Brain microvascular endothelial cell (primary cell): ENCODE measurements around the gene TOR1A.
"Not testable (repeated sequence)": the region's sequence is repeated elsewhere in the genome, so short reads cannot be mapped to it uniquely, and the experiment has no call there.

Experiments
- DNase-seq: peaks from one replicate; pipeline ENCODE4 v3.0.0-alpha.2; 2020
- H3K27ac ChIP-seq: fragments of 250-450 bp; sonication (Bioruptor Pico); 2 replicates; pipeline ENCODE4 v1.5.1; 2020; ENCODE audit warnings: mild to moderate bottlenecking, moderate library complexity
- H3K27me3 ChIP-seq: fragments of 250-450 bp; sonication (Bioruptor Pico); replicated peaks from 2 replicates; pipeline ENCODE4 v1.5.1; 2020; ENCODE audit warnings: mild to moderate bottlenecking
- H3K36me3 ChIP-seq: fragments of 250-450 bp; sonication (Bioruptor Pico); replicated peaks from 2 replicates; pipeline ENCODE4 v1.5.1; 2020; ENCODE audit warnings: mild to moderate bottlenecking
- H3K4me3 ChIP-seq: 2 replicates; pipeline ENCODE4 v1.5.1; 2011; ENCODE audit warnings: low read depth, mild to moderate bottlenecking, control low read depth, low read length, moderate library complexity
- CTCF ChIP-seq: IDR thresholded peaks from 2 replicates; pipeline ENCODE4 v1.5.1; 2011; ENCODE audit warnings: low read depth, mild to moderate bottlenecking, moderate library complexity, low read length, control low read depth, inconsistent platforms; ENCODE audit errors: missing control alignments
- in situ Hi-C: cut with HindIII; loops from 2 replicates; pipeline ENCODE4 v1.10.0; 2017; ENCODE audit warnings: low sequenced_read_pairs, low pct_ligation_motif_present

The TOR1A gene

GRCh38 chr9:129803676-129804060 lies 20.3 kb downstream of the TOR1A start:
- in situ Hi-C loops = no loop called here
- DNase-seq = no peak
- no peaks in the 10 kb centered on the region for H3K27me3 ChIP-seq
- peaks cover 16% of the 10 kb centered on the region for H3K36me3 ChIP-seq
- TF ChIP-seq CTCF = no peak
- H3K27ac ChIP-seq = peak overlapping the region; percentile 3
- H3K4me3 ChIP-seq = peak overlapping the region; percentile 73

- TF ChIP-seq CTCF = no peak
- Histone ChIP-seq H3K27me3 (no peaks in the 10 kb centered on the region), H3K36me3 (peaks cover 14% of the 10 kb centered on the region), H3K27ac (peak within 1 kb of the TSS; percentile 57), H3K4me3 (peak within 1 kb of the TSS; percentile 73)
- in situ Hi-C loops = no loop called here
- DNase-seq = peak; percentile 87
Measured at GRCh38 chr9:129802833-129803675, 20.9 kb downstream of the TOR1A start, which contains the start of gene TOR1B. Gene TOR1B, plus strand, starts transcription at chr9:129803184. Its CDS starts 29 bp downstream, at chr9:129803213.

- in situ Hi-C loops = no loop called here
- TF ChIP-seq CTCF = no peak
- Histone ChIP-seq H3K36me3 (peaks cover 8% of the 10 kb centered on the region), H3K27me3 (no peaks in the 10 kb centered on the region), H3K4me3 (no peak overlapping the region), H3K27ac (no peak overlapping the region)
- DNase-seq = no peak
Measured at GRCh38 chr9:129801504-129801903, 22.4 kb downstream of the TOR1A start.

GRCh38 chr9:129798973-129799372 lies 25.0 kb downstream of the TOR1A start:
- no peaks in the 10 kb centered on the region for H3K36me3 ChIP-seq
- TF ChIP-seq CTCF = no peak
- H3K27ac ChIP-seq = no peak overlapping the region
- in situ Hi-C loops = no loop called here
- no peak overlapping the region for H3K4me3 ChIP-seq
- peaks cover 7% of the 10 kb centered on the region for H3K27me3 ChIP-seq
- no peak for DNase-seq

GRCh38 chr9:129796029-129796428 lies 27.9 kb downstream of the TOR1A start:
- in situ Hi-C loops, H3K36me3 ChIP-seq: not testable (repeated sequence)

GRCh38 chr9:129794549-129794948 lies 29.4 kb downstream of the TOR1A start:
- no peak for TF ChIP-seq CTCF
- no peaks in the 10 kb centered on the region for H3K36me3 ChIP-seq
- H3K4me3 ChIP-seq = no peak overlapping the region
- H3K27ac ChIP-seq = no peak overlapping the region
- no peak for DNase-seq
- in situ Hi-C loops = no loop called here
- H3K27me3 ChIP-seq = peaks cover 7% of the 10 kb centered on the region

More at GRCh38 chr9:129796029-129796428, 27.9 kb downstream of the TOR1A start:
- H3K27ac ChIP-seq, H3K4me3 ChIP-seq, H3K27me3 ChIP-seq, DNase-seq: not testable (repeated sequence)
